GM08714 (cell line): ENCODE measurements around the gene MYMK.

Experiments
- H3K4me3 ChIP-seq: fragments of 200-500 bp; sonication (Bioruptor generic); 2 replicates; pipeline ENCODE4 v1.5.1; 2014; ENCODE audit warnings: mild to moderate bottlenecking, low read length, inconsistent platforms
- ZNF274 ChIP-seq: IDR thresholded peaks from 2 replicates; pipeline ENCODE4 v1.6.1; 2012; ENCODE audit warnings: mild to moderate bottlenecking, low read depth, low read length

MYMK gene

DNA sequence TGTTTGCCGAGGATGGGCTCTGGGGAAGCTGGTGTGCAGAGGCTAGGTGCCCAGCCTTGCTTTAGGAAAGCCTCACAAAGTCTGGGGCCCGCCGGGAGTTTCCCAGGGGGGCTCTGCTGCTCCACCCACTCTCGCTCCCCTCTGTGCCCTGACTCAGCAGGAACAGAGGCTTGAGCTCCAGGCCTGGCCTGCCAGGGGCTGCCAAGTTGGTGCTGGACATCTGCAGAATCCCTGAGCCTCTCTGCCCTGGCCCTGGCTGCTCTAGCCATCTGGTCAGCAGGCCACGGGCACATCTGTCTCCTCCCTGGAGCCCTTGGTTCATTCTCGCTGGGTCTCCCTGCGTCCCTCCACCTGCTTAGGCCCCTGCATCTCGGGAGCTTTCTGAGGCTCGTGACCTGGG is 9.1 kb upstream of the MYMK start:
- no peak for TF ChIP-seq ZNF274
- H3K4me3 ChIP-seq = no peak overlapping the region

DNA sequence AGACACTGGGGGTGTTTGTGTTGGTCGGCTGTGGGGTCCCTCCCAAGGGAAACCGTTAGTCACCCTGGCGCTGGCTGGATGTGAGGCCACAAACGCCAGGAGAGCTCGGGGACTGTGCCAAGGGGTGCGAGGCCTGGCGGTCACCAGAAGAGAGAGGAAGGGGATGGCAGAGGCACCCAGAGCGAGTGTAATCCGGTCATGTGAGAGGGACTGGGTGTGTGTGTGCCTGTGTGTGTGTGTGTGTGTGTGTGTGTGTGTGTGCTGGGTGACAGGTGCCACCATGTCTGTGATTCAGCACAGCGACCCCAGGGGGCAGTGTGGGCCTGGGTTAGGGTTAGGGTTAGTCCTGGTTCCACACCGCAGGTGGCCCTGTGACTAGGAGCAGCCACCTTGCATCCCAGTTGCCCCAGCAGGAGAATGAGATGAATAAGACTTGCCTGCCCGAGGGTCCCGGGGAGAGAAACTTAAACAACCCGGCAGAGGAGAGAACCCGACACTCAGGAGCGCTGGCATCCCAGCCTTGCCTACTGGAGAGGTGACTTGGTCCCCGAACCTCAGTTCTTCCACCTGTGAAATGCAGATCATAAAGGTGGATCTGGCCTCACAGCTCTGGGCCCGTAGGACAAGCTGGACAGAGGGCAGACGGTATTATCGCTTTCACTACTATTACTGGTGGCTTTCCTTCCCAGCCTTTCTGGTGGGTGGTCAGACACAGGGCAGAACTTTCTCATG is 8.3 kb upstream of the MYMK start:
- H3K4me3 ChIP-seq = no peak overlapping the region
- no peak for TF ChIP-seq ZNF274

DNA sequence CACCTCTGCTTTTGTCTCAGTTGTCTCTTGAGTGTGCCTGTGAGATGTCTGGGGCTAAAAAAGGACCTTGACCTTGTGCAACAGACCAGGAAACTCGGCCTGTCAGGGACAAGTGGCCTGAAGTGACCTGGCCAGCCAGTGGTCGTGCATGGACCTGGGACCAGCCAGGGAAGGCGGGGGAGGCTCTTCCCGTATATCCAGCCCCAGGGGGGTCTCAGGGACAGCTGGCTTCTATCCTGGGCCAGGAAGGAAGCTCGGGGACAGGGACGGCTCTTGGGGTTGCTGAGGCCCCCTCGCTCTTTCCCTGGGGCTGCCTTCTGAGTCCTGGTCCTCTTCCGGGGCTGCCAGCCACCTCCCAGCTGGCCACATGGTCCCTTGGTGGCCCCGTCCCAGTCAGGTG is 6.5 kb upstream of the MYMK start:
- no peak for TF ChIP-seq ZNF274
- no peak overlapping the region for H3K4me3 ChIP-seq

- H3K4me3 ChIP-seq = no peak overlapping the region
- TF ChIP-seq ZNF274 = no peak
These were observed 5.1 kb upstream of the MYMK start for GRCh38 chr9:133529874-133530273.

DNA sequence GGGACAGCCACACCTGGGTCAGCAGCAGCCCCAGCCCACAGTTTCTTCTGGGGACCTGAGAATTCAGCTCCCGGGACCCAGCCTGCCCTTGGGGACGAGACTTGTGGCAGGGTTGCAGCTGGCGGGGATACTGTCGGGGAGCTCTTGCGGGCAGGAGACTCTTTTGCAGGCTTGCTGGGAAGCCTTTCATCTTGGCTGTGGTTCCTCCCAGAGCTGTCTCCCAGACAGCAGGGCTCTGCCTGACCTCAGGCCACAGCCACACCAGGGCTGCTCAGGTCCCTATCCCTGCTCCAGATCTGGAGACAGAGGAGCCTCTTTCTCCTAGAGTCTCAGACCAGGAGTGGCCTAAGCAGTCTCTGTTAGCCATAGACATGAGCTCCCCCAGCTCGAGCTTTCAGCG is 4.7 kb upstream of the MYMK start:
- no peak overlapping the region for H3K4me3 ChIP-seq
- TF ChIP-seq ZNF274 = no peak

- TF ChIP-seq ZNF274 = no peak
- no peak overlapping the region for H3K4me3 ChIP-seq
These were observed 4.1 kb upstream of the MYMK start for GRCh38 chr9:133528876-133529241.

DNA sequence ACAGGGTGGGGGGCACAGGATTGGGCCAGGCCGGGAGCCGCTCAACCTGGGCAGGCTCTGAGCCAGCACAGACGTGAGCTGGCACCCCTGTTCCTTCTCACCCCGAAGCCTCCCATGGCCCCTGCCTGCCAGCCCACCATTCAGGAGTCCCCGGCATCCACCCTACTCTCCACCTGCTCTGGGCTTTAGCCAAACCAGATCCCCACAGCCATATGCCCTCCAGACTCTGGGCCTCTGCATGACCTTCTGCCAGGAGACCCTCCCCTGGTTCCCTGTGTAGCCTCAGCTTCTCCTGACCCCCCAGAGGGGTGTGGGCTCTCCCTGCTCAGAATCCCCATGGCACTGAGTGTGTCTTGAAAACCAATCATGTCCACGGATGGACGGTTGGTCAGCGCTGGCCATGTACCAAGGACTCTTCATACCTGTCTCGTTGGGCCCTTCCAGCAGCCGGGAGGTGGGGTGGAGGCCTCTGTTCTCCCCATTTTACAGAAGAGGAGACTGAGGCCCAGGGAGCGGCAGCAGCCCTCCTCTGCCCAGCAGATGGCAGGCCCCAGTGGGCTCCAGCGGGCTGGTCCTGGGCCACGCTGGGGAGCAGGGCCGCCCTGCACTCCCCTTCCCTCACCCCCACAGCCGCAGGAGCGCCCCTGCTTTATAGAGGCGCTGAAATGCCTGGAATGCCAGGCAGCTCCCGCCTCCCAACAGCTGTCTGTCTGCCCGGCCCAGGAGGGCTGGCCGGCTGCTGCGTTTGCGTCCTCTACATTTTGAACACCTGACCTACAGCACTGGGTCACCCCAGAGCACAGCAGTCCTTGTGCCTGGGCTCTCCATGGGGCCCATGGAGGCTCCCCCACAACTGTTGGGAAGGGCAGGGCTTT is 3.5 kb upstream of the MYMK start:
- H3K4me3 ChIP-seq = no peak overlapping the region
- no peak for TF ChIP-seq ZNF274

- no peak overlapping the region for H3K4me3 ChIP-seq
- TF ChIP-seq ZNF274 = no peak
These were observed 2.7 kb upstream of the MYMK start for GRCh38 chr9:133527444-133527920.

- no peak overlapping the region for H3K4me3 ChIP-seq
- TF ChIP-seq ZNF274 = no peak
These were observed 2.1 kb upstream of the MYMK start for GRCh38 chr9:133526721-133527321.

GRCh38 chr9:133525677-133526076 is 918 bp upstream of the MYMK start:
- no peak for TF ChIP-seq ZNF274
- no peak overlapping the region for H3K4me3 ChIP-seq

GRCh38 chr9:133524146-133524545 is 613 bp downstream of the MYMK start:
- TF ChIP-seq ZNF274 = no peak
- no peak overlapping the region for H3K4me3 ChIP-seq

GRCh38 chr9:133523106-133523505 is 1.7 kb downstream of the MYMK start:
- TF ChIP-seq ZNF274 = no peak
- no peak overlapping the region for H3K4me3 ChIP-seq

GRCh38 chr9:133522073-133522910 is 2.5 kb downstream of the MYMK start:
- TF ChIP-seq ZNF274 = no peak

DNA sequence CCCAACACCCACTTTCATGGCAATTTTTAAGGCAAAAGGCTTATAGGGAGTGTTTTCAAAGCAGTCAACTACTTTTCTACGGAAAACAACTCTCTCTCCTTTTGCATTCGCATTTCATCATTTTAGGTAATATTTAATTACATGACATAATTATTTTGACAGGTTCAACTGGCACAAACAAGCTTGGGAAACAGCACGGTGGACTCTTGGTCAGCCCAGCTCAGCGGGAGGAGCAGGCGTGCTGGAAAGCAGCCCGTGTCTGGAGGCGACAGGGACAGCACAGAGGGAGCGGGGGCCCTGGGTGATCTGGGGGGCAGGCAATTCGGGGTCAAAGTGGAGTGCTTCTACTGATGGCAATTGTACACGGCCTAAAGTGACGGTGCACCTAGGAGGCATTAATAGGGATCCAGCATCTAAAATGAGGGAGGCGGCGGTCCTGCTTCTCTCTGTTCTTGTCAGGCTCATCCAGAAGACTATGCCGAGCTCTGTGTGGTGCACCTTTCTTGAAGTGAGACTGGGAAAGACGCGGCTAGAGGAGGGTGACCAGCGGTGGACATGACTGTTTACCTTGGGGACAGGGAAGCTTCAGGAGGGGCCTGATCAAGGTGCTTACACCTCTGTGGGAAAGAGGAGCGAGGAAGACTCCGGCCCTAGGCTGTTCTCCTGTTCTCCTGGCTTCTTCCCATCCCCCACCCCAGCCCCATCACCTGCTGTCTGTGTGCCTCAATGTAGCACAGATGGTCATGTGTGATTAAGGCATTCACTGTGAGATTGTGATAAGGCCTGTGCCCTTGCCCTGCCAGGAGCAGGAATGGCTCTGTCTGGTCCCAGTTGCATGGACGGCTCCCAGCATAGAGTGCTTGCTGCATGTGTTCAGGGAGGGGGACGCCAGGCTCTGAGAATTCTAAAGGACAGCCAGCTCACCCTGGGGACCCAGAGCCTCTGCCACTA is 3.4 kb downstream of the MYMK start:
- TF ChIP-seq ZNF274 = no peak
- H3K4me3 ChIP-seq = no peak overlapping the region

More at GRCh38 chr9:133522073-133522910, 2.5 kb downstream of the MYMK start:
- no peak overlapping the region for H3K4me3 ChIP-seq
